MCF 10A (cell line): ENCODE results near the gene P2RY10. TPM values are rescaled to one million over a fixed set of nuclear protein-coding genes. Genes with fewer than 3 reads are reported as not detected.

Experiments
- BruUV-seq: library from RNA; stranded (reverse); fragments of 400-500 nt; replicated peaks from 2 replicates; lab custom pipeline; 2021; lab: Mats Ljungman, UMichigan
- CTCF ChIA-PET: fragments of 300-600 bp; sonication (Branson Sonifier 250); formaldehyde crosslinking; extraction: SDS; loops from one replicate; lab custom pipeline; 2021; ENCODE audit warnings: antibody characterized with exemption, inconsistent platforms; lab: Yijun Ruan, JAX
- POLR2A ChIA-PET: fragments of 300-600, 350-650 bp; sonication (Branson Sonifier 250); formaldehyde crosslinking; extraction: SDS; loops from one replicate; lab custom pipeline; 2020; ENCODE audit warnings: antibody characterized with exemption, inconsistent platforms; lab: Yijun Ruan, JAX
- DNase-seq: peaks from one replicate; pipeline ENCODE4 v3.0.0-alpha.2; 2018; ENCODE audit not compliant: unreplicated experiment
- H3K27ac Mint-ChIP-seq: one replicate; pipeline ENCODE4 v1.8.0; 2022; ENCODE audit warnings: mild to moderate bottlenecking, low read depth, mixed read lengths; ENCODE audit not compliant: unreplicated experiment
- H3K27me3 Mint-ChIP-seq: one replicate; pipeline ENCODE4 v1.8.0; 2022; ENCODE audit warnings: mixed read lengths; ENCODE audit not compliant: insufficient read depth, unreplicated experiment
- H3K36me3 Mint-ChIP-seq: one replicate; pipeline ENCODE4 v1.8.0; 2022; ENCODE audit warnings: mild to moderate bottlenecking, moderate library complexity, mixed read lengths; ENCODE audit not compliant: insufficient read depth, unreplicated experiment
- H3K4me1 Mint-ChIP-seq: one replicate; pipeline ENCODE4 v1.8.0; 2022; ENCODE audit warnings: mixed read lengths; ENCODE audit not compliant: insufficient read depth, unreplicated experiment
- H3K4me3 Mint-ChIP-seq: one replicate; pipeline ENCODE4 v1.8.0; 2022; ENCODE audit warnings: mild to moderate bottlenecking, moderate library complexity, mixed read lengths; ENCODE audit not compliant: unreplicated experiment
- H3K9me3 Mint-ChIP-seq: one replicate; pipeline ENCODE4 v1.8.0; 2022; ENCODE audit warnings: mixed read lengths; ENCODE audit not compliant: unreplicated experiment
- CTCF ChIP-seq: fragments of 200-600 bp; IDR thresholded peaks from one replicate; pipeline ENCODE4 v1.8.0; 2022; ENCODE audit warnings: antibody characterized with exemption, mild to moderate bottlenecking; ENCODE audit not compliant: unreplicated experiment
- intact Hi-C: fragments of 100-400 bp; cut with micrococcal nuclease; formaldehyde crosslinking; loops from 2 replicates; pipeline ENCODE4 v1.14.1; 2022
- total RNA-seq: library from RNA; stranded (reverse); gene quantifications from 2 replicates; pipeline ENCODE4 v1.2.3, GENCODE V29; 2022

Gene P2RY10
- total RNA-seq, 1 experiment from 2014 or later = not detected

GRCh38 chrX:78934866-78935265 lies 10.3 kb upstream of the P2RY10 start:
- Mint-ChIP-seq H3K4me1 (no peaks in the 10 kb centered on the region), H3K36me3 (no peaks in the 10 kb centered on the region), H3K4me3 (no peak overlapping the region), H3K27me3 (no peaks in the 10 kb centered on the region), H3K27ac (no peak overlapping the region), H3K9me3 (peaks cover 14% of the 10 kb centered on the region)
- intact Hi-C loops = no loop called here
- ChIA-PET POLR2A (interaction anchor here (0.9 kb wide), 1 partner anchor 16 kb away, joined by 3 read pairs; no protein-coding TSS in a partner anchor), CTCF (no interaction called here)
- no TSS peak for BruUV-seq
- DNase-seq = no peak
- TF ChIP-seq CTCF = no peak

GRCh38 chrX:78944351-78944750 lies 840 bp upstream of the P2RY10 start:
- intact Hi-C loops = no loop called here
- POLR2A ChIA-PET = no interaction called here
- Mint-ChIP-seq H3K4me3 (no peak overlapping the region), H3K9me3 (no peaks in the 10 kb centered on the region), H3K36me3 (peaks cover 5% of the 10 kb centered on the region), H3K4me1 (no peaks in the 10 kb centered on the region), H3K27ac (no peak overlapping the region), H3K27me3 (no peaks in the 10 kb centered on the region)
- DNase-seq = no peak
- CTCF ChIA-PET = interaction anchor here (0.6 kb wide), 1 partner anchor 222 kb away, joined by 3 read pairs; no protein-coding TSS in a partner anchor
- no TSS peak for BruUV-seq
- TF ChIP-seq CTCF = no peak

- Mint-ChIP-seq H3K27me3 (no peaks in the 10 kb centered on the region), H3K4me1 (no peaks in the 10 kb centered on the region), H3K4me3 (no peak overlapping the region), H3K36me3 (peaks cover 5% of the 10 kb centered on the region), H3K9me3 (no peaks in the 10 kb centered on the region), H3K27ac (no peak overlapping the region)
- BruUV-seq = no TSS peak
- ChIA-PET POLR2A (no interaction called here), CTCF (no interaction called here)
- intact Hi-C loops = no loop called here
- DNase-seq = no peak
- TF ChIP-seq CTCF = no peak
These were observed 1.2 kb downstream of the P2RY10 start for GRCh38 chrX:78946178-78946931.

DNA sequence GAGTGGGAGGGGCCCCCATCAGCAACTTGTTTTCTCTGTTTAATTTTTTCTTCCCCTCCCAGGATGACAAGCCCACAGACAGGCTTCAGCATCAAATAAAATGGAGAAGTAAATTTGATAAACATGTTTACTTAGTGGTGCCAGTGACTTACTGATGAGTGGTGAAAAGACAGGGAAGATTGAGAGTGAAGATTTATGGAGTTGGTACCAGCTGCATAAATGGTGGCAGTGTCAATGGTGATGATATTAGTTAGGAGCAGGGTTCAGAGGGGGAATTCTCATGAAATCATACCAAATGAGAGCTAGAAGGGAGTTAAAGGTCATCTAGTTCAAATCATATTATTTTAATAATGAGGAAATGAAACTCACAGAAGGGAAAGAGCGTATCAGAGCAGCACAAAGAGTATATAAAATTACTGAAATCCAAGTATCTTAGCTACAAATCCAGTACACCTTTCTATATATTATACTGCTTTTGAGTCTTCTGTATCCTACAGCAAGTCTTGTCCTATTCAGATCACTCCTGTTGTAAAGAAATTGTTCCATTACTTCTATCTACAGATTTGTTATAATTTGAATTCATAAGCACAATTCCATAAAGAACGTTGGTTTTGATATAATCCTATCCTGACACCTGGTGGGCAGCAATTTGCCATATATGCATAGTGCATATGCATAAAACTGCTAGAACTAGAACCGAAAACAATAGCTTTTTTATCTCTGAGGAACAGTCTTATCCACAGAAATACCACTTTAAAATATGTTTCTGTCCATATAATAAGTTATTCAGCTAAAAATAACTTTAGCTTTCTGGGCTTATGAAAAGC lies 5.0 kb downstream of the P2RY10 start:
- Mint-ChIP-seq H3K27me3 (no peaks in the 10 kb centered on the region), H3K36me3 (peaks cover 5% of the 10 kb centered on the region), H3K4me3 (no peak overlapping the region), H3K27ac (no peak overlapping the region), H3K4me1 (no peaks in the 10 kb centered on the region), H3K9me3 (peaks cover 20% of the 10 kb centered on the region)
- ChIA-PET POLR2A (interaction anchor here (1.1 kb wide), 2 partner anchors 14 to 16 kb away, joined by 3 read pairs; no protein-coding TSS in a partner anchor), CTCF (interaction anchor here (0.7 to 0.9 kb wide), 3 partner anchors 13 to 617 kb away, joined by 3 read pairs; no protein-coding TSS in a partner anchor)
- DNase-seq = no peak
- intact Hi-C loops = no loop called here
- no TSS peak for BruUV-seq
- no peak for TF ChIP-seq CTCF
